Endothelial cell of umbilical vein (primary cell): ENCODE measurements around the gene WNK4.

Experiments used
- EZH2 ChIP-seq: IDR thresholded peaks from 2 replicates; pipeline ENCODE4 v1.6.1; 2012; ENCODE audit warnings: borderline replicate concordance, low read depth, mild to moderate bottlenecking, moderate library complexity, low read length, inconsistent platforms; ENCODE audit not compliant: severe bottlenecking
- GATA2 ChIP-seq: IDR thresholded peaks from 2 replicates; pipeline ENCODE4 v1.7.0; 2011; ENCODE audit warnings: low read depth, mild to moderate bottlenecking, moderate library complexity, mixed read lengths, low read length; ENCODE audit not compliant: insufficient read length, insufficient read depth
- JUN ChIP-seq: IDR thresholded peaks from 2 replicates; pipeline ENCODE4 v1.6.1; 2011; ENCODE audit warnings: borderline replicate concordance, low read depth; ENCODE audit not compliant: insufficient read length, insufficient read depth
- MYC ChIP-seq: IDR thresholded peaks from one replicate; pipeline ENCODE4 v1.6.1; 2011; ENCODE audit warnings: mild to moderate bottlenecking, low read depth, low read length
- POLR2A ChIP-seq: IDR thresholded peaks from 2 replicates; pipeline ENCODE4 v1.6.1; 2012; ENCODE audit warnings: low read depth, mild to moderate bottlenecking, control low read depth, low read length
- POLR2AphosphoS5 ChIP-seq: IDR thresholded peaks from 2 replicates; pipeline ENCODE4 v1.6.1; 2012; ENCODE audit warnings: low read depth, mild to moderate bottlenecking, control low read depth, low read length, moderate library complexity; ENCODE audit not compliant: insufficient read depth
- TF ChIP-seq, protein P1 (sequence below), 2 donors: IDR thresholded peaks; 1 replicate in 1 of 2; 2 replicates in 1 of 2; pipeline ENCODE4 v1.5.1; 2011; ENCODE audit warnings: low read length in 2 of 2, mild to moderate bottlenecking in 2 of 2, moderate library complexity in 2 of 2, control low read depth in 1 of 2, inconsistent platforms in 1 of 2, low read depth in 1 of 2; ENCODE audit not compliant: insufficient read depth in 1 of 2; ENCODE audit errors: extremely low read depth in 1 of 2

DNA sequence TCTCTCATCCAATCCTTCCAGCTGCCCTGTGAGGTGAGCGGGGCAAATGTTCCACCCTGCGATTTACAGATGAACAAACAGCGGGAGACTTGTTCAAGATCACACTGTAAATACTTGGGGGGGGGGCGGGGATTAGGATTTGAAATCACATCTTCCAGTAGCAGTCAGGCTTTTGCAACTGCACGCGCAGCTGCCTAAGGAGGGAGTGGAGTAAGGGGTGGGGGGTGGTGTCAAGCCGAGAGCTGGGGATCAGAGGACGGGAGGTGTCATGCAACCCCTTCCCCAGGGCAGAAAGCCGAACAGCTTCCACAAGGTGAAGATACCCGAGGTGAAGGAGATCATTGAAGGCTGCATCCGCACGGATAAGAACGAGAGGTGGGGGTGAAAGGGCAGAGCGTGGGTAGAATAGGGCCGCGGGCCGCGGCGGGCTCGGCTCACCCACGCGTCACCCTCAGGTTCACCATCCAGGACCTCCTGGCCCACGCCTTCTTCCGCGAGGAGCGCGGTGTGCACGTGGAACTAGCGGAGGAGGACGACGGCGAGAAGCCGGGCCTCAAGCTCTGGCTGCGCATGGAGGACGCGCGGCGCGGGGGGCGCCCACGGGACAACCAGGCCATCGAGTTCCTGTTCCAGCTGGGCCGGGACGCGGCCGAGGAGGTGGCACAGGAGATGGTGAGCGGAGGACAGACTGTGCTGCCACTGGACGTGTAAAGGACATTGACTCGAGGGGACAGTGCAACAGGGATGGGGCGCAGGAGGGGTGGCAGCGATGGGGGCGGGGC lies 4.6 kb downstream of the WNK4 start:
- TF ChIP-seq, protein P1, sequence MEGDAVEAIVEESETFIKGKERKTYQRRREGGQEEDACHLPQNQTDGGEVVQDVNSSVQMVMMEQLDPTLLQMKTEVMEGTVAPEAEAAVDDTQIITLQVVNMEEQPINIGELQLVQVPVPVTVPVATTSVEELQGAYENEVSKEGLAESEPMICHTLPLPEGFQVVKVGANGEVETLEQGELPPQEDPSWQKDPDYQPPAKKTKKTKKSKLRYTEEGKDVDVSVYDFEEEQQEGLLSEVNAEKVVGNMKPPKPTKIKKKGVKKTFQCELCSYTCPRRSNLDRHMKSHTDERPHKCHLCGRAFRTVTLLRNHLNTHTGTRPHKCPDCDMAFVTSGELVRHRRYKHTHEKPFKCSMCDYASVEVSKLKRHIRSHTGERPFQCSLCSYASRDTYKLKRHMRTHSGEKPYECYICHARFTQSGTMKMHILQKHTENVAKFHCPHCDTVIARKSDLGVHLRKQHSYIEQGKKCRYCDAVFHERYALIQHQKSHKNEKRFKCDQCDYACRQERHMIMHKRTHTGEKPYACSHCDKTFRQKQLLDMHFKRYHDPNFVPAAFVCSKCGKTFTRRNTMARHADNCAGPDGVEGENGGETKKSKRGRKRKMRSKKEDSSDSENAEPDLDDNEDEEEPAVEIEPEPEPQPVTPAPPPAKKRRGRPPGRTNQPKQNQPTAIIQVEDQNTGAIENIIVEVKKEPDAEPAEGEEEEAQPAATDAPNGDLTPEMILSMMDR (IDR thresholded peaks at IDR 0.05; ENCODE audit: extremely low read depth in 1 of 2, insufficient read depth in 1 of 2, low read depth in 1 of 2, low read length in 2 of 2): no peak
- TF ChIP-seq POLR2A (no peak), EZH2 (peak; percentile 70), MYC (no peak), POLR2AphosphoS5 (no peak), GATA2 (no peak), JUN (no peak)
